DND-41 (cell line): Measurements from ENCODE around the gene PDAP1.

ENCODE experiments used
- ATAC-seq: fragments of 200-7000 bp; cut with Tn5 transposase; 3 replicates; pipeline ENCODE4 v1.9.1; 2021; ENCODE audit warnings: low read depth; ENCODE audit not compliant: insufficient read depth
- DNase-seq: peaks from one replicate; pipeline ENCODE4 v3.0.0-alpha.2; 2020
- H2AFZ ChIP-seq: 2 replicates; pipeline ENCODE4 v1.6.0; 2012; ENCODE audit warnings: low read depth, low read length
- H3K27ac ChIP-seq: 2 replicates; pipeline ENCODE4 v1.5.1; 2012; ENCODE audit warnings: low read length, inconsistent platforms
- H3K27me3 ChIP-seq: fragments of 200-600 bp; sonication (generic); 2 replicates; pipeline ENCODE4 v1.6.0; 2012; ENCODE audit warnings: low read length, mild to moderate bottlenecking, inconsistent platforms; ENCODE audit not compliant: insufficient read depth, poor library complexity
- H3K36me3 ChIP-seq: 2 replicates; pipeline ENCODE4 v1.5.1; 2012; ENCODE audit warnings: low read length, inconsistent platforms; ENCODE audit not compliant: insufficient read depth
- H3K4me1 ChIP-seq: 2 replicates; pipeline ENCODE4 v1.5.1; 2012; ENCODE audit warnings: mild to moderate bottlenecking, low read length; ENCODE audit not compliant: insufficient read depth
- H3K4me2 ChIP-seq: 2 replicates; pipeline ENCODE4 v1.6.0; 2012; ENCODE audit warnings: mild to moderate bottlenecking, moderate library complexity, low read length, inconsistent platforms; ENCODE audit not compliant: insufficient read depth
- H3K4me3 ChIP-seq, 2 experiments: fragments of 200-600 bp in 1 of 2; shearing (Covaris generic) in 1 of 2; 2 replicates each; pipeline ENCODE4 v1.5.1; 2012 to 2016; ENCODE audit warnings: inconsistent platforms in 2 of 2, low read length in 2 of 2, mild to moderate bottlenecking in 2 of 2, low read depth in 1 of 2, moderate library complexity in 1 of 2
- H3K79me2 ChIP-seq: 2 replicates; pipeline ENCODE4 v1.6.0; 2012; ENCODE audit warnings: low read length, inconsistent platforms; ENCODE audit not compliant: insufficient read depth
- H3K9ac ChIP-seq: 2 replicates; pipeline ENCODE4 v1.6.0; 2012; ENCODE audit warnings: low read depth, mild to moderate bottlenecking, inconsistent platforms, low read length, moderate library complexity
- H3K9me3 ChIP-seq: 2 replicates; pipeline ENCODE4 v1.5.1; 2012; ENCODE audit warnings: low read length, moderate library complexity, mild to moderate bottlenecking, inconsistent platforms; ENCODE audit not compliant: insufficient read depth, severe bottlenecking
- H4K20me1 ChIP-seq: 2 replicates; pipeline ENCODE4 v1.6.0; 2012; ENCODE audit warnings: low read length; ENCODE audit not compliant: insufficient read depth
- CTCF ChIP-seq: IDR thresholded peaks from 2 replicates; pipeline ENCODE4 v1.5.1; 2012; ENCODE audit warnings: borderline replicate concordance, low read length, moderate library complexity, mild to moderate bottlenecking; ENCODE audit not compliant: poor library complexity, severe bottlenecking; ENCODE audit errors: extremely low read depth
- EZH2 ChIP-seq: IDR thresholded peaks from 3 replicates; pipeline ENCODE4 v1.6.1; 2012; ENCODE audit warnings: borderline replicate concordance, low read depth, mild to moderate bottlenecking, moderate library complexity, low read length, inconsistent platforms; ENCODE audit not compliant: severe bottlenecking

Gene PDAP1

GRCh38 chr7:99369767-99370391 lies 38.5 kb downstream of the PDAP1 start:
- H3K79me2 ChIP-seq: peaks cover 2% of the 10 kb centered on the region
- H2AFZ ChIP-seq: no peak overlapping the region
- TF ChIP-seq EZH2 (no peak), CTCF (no peak)
- peaks cover 8% of the 10 kb centered on the region for H3K4me1 ChIP-seq
- peaks cover 31% of the 10 kb centered on the region for H3K36me3 ChIP-seq
- no peak overlapping the region for H3K4me3 ChIP-seq
- H3K9me3 ChIP-seq: no peaks in the 10 kb centered on the region
- H3K27ac ChIP-seq: no peak overlapping the region
- no peaks in the 10 kb centered on the region; the same call in 1 of the 2 replicates for H4K20me1 ChIP-seq
- H3K4me2 ChIP-seq: no peak overlapping the region
- no peak overlapping the region for H3K9ac ChIP-seq
- DNase-seq: no peak
- H3K27me3 ChIP-seq: no peaks in the 10 kb centered on the region
- ATAC-seq: no peak

- TF ChIP-seq CTCF: no peak
- TF ChIP-seq EZH2: no peak
- H3K36me3 ChIP-seq: peaks cover 41% of the 10 kb centered on the region
- ATAC-seq: no peak
Measured at GRCh38 chr7:99368750-99369389, 39.5 kb downstream of the PDAP1 start.

GRCh38 chr7:99366646-99367045 lies 41.8 kb downstream of the PDAP1 start:
- DNase-seq: no peak

More at GRCh38 chr7:99368750-99369389, 39.5 kb downstream of the PDAP1 start:
- no peak overlapping the region for H3K9ac ChIP-seq
- no peaks in the 10 kb centered on the region; the same call in 1 of the 2 replicates for H4K20me1 ChIP-seq
- H3K9me3 ChIP-seq: no peaks in the 10 kb centered on the region
- no peak for DNase-seq
- no peak overlapping the region for H2AFZ ChIP-seq
- H3K4me2 ChIP-seq: no peak overlapping the region
- no peaks in the 10 kb centered on the region for H3K27me3 ChIP-seq
- H3K4me3 ChIP-seq: no peak overlapping the region
- peaks cover 2% of the 10 kb centered on the region for H3K4me1 ChIP-seq
- no peak overlapping the region for H3K27ac ChIP-seq
- no peaks in the 10 kb centered on the region for H3K79me2 ChIP-seq

More at GRCh38 chr7:99366646-99367045, 41.8 kb downstream of the PDAP1 start:
- no peak overlapping the region for H3K27ac ChIP-seq
- no peak overlapping the region for H2AFZ ChIP-seq
- no peaks in the 10 kb centered on the region for H3K27me3 ChIP-seq
- no peaks in the 10 kb centered on the region; the same call in 1 of the 2 replicates for H4K20me1 ChIP-seq
- no peaks in the 10 kb centered on the region for H3K4me1 ChIP-seq
- no peak for ATAC-seq
- H3K4me3 ChIP-seq: no peak overlapping the region
- no peak overlapping the region for H3K4me2 ChIP-seq
- H3K79me2 ChIP-seq: no peaks in the 10 kb centered on the region
- H3K9ac ChIP-seq: no peak overlapping the region
- no peak for TF ChIP-seq CTCF
- TF ChIP-seq EZH2: no peak
- H3K9me3 ChIP-seq: no peaks in the 10 kb centered on the region
- peaks cover 59% of the 10 kb centered on the region for H3K36me3 ChIP-seq
